ENCODE results near the gene CAD. TPM values are rescaled to one million over a fixed set of nuclear protein-coding genes. Genes with fewer than 3 reads are reported as not detected.

CAD gene
- total and polyA plus RNA-seq, 10 of the 15 experiments (the other 5 are each of a cell fraction or from before 2014, with no cell fraction given): 7.6 to 119 (median 50.7) TPM

DNA sequence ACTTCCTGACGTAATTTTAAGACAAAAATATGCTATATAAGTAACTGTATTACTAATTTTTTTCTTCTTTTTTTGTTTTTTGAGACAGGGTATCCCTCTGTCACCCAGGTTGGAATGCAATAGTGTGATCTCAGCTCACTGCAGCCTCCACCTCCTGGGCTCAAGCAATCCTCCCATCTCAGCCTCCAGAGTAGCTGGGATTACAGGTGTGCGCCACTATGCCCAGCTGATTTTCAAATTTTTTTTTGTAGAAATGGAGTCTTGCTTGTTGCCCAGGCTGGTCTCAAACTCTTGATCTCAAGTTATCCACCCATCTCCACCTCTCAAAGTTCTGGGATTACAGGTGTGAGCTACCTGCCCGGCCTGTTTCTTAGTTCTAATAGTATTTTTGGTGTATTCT lies 38.7 kb upstream of the CAD start:
- H3K79me2 ChIP-seq (ENCODE audit: control insufficient read depth, insufficient read depth, low read length): no peaks in the 10 kb centered on the region
- H3K36me3 ChIP-seq (ENCODE audit: control insufficient read depth in 2 of 2, insufficient read depth in 2 of 2, low read length in 1 of 2): no peaks in the 10 kb centered on the region
- no peak overlapping the region for H3K4me3 ChIP-seq
- ATAC-seq (no peak), DNase-seq (ENCODE audit: low read depth, low spot score) (no peak), FAIRE-seq (no peak)
- no peak overlapping the region for H3K9ac ChIP-seq (ENCODE audit: control insufficient read depth, insufficient read depth, low read length)
- intact Hi-C loops (cut with micrococcal nuclease; ENCODE audit: unreplicated experiment): loop anchor here (10.0 kb wide), 1 partner anchor 106 kb away; the partner anchor contains the start of gene TRIM54
- no peak overlapping the region for H3K4me2 ChIP-seq (ENCODE audit: control insufficient read depth, insufficient read depth)
- ChIA-PET POLR2A (interaction anchor here (1.0 kb wide), 1 partner anchor 10 kb away, joined by 3 read pairs; no protein-coding TSS in a partner anchor), SMC1A (ENCODE audit: uncharacterized antibody, unreplicated experiment) (no interaction called here), CTCF (interaction anchor here (0.7 kb wide), 1 partner anchor 101 kb away, joined by 3 read pairs; no protein-coding TSS in a partner anchor), RAD21 (ENCODE audit: unreplicated experiment) (no interaction called here)
- no TSS peak for BruUV-seq (replicated peaks)
- H3K27me3 ChIP-seq (replicated peaks in 1 of 2; ENCODE audit: control insufficient read depth in 2 of 2, insufficient read depth in 2 of 2, low read length in 1 of 2): no peaks in the 10 kb centered on the region; a peak in 1 of 4 replicates
- H2AFZ ChIP-seq (ENCODE audit: control insufficient read depth, low read depth, low read length): no peak overlapping the region
- in situ Hi-C loops (cut with MboI): no loop called here
- no peaks in the 10 kb centered on the region for H4K20me1 ChIP-seq (ENCODE audit: control insufficient read depth, insufficient read depth)
- peaks cover 6% of the 10 kb centered on the region; the same call in 1 of the 2 replicates for H3K4me1 ChIP-seq (ENCODE audit: control insufficient read depth, insufficient read depth, low read length)
- H3K27ac ChIP-seq (ENCODE audit: control insufficient read depth, insufficient read depth): no peak overlapping the region
- TF ChIP-seq, protein P1, sequence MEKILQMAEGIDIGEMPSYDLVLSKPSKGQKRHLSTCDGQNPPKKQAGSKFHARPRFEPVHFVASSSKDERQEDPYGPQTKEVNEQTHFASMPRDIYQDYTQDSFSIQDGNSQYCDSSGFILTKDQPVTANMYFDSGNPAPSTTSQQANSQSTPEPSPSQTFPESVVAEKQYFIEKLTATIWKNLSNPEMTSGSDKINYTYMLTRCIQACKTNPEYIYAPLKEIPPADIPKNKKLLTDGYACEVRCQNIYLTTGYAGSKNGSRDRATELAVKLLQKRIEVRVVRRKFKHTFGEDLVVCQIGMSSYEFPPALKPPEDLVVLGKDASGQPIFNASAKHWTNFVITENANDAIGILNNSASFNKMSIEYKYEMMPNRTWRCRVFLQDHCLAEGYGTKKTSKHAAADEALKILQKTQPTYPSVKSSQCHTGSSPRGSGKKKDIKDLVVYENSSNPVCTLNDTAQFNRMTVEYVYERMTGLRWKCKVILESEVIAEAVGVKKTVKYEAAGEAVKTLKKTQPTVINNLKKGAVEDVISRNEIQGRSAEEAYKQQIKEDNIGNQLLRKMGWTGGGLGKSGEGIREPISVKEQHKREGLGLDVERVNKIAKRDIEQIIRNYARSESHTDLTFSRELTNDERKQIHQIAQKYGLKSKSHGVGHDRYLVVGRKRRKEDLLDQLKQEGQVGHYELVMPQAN (conservative IDR thresholded peaks at IDR 0.05): no peak
- TF ChIP-seq ZSCAN29 (IDR thresholded peaks at IDR 0.05) (no peak), CEBPB (IDR thresholded peaks at IDR 0.05; ENCODE audit: borderline replicate concordance in 1 of 2, low read depth in 2 of 2, low read length in 2 of 2) (no peak), YBX1 (IDR thresholded peaks at IDR 0.05) (no peak), NFXL1 (IDR thresholded peaks at IDR 0.05; ENCODE audit: borderline replicate concordance) (no peak)
- WGBS (ENCODE audit: insufficient coverage, insufficient replicate concordance, low lambda C conversion rate, missing lambda C conversion rate): 43% methylated on average over 3 of the region's 3 CpGs
- no peaks in the 10 kb centered on the region for H3K9me3 ChIP-seq (replicated peaks; ENCODE audit: control insufficient read depth, insufficient read depth, low read length)

Data from GM12878 (cell line).